ENCODE results near the gene OXTR. TPM values are rescaled to one million over a fixed set of nuclear protein-coding genes. Genes with fewer than 3 reads are reported as not detected.

OXTR gene
- 0.32 TPM for total RNA-seq
- long read RNA-seq, result 0 reads

DNA sequence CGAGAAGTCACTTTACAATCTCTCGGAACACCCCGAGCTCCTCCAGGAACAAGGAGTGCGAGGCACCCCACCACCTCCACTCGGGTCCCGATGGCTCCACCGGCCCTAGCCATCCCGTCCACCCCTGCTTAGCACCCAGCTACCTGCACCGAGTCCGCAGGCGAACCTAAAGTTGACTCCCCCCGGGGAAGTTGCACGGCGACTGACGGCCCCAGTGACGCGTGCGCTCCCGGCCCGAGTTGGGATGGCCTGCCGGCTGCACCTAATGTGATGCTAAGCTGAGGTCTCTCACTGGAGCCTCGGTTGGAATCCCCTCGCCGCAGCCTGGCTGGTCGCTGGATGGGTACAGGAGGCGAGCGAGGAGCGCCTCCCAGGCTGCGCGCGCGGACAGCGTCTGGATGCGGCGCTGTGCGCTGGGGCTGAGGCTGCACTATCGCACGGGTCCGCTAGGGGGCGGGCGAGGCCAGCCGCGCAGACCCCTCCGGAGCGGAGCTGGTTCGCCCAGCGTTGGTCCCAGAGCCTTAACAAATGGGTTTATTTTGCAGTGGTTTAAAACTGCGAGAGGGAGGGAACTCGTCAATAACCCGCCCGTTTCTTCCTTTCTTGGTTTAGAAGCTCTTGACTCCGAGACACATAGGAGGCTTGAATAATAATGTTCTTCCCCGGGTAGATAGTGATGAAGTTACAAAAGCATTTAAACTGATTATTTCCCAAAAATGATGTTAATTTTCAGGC is at the start of gene OXTR:
OXTR (minus strand) TSS at position 526 of the 735 bp plus-strand sequence. CDS start 1,426 bp downstream, outside the sequence.
- ATAC-seq (peak; percentile 92), DNase-seq (ENCODE audit: missing footprints) (peak; percentile 74)
- intact Hi-C loops (cut with DNase I), result loop anchor here (2.0 to 10.0 kb wide), 2 partner anchors 106 to 166 kb away; no protein-coding TSS in a partner anchor

DNA sequence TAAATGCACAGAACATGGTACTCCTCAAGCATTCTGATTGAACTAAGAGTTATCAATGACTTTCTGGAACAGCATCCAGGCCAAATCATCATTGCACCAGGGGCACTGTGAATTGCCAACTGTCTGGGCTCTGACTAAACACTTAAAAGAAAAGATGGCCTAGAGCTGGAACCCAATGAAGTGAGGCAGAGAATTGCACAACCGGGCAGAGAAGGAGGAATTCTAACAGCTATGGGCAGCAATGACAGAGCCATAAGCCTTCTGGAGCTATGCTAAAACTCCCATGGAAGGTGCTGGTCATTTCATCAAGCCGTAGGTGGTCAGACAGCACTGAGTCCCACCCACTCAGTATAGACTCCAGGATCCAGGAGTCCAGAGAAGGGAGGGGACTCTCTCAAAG is 48.1 kb upstream of the OXTR start:
- DNase-seq (ENCODE audit: missing footprints) (no peak), ATAC-seq (no peak)

DNA sequence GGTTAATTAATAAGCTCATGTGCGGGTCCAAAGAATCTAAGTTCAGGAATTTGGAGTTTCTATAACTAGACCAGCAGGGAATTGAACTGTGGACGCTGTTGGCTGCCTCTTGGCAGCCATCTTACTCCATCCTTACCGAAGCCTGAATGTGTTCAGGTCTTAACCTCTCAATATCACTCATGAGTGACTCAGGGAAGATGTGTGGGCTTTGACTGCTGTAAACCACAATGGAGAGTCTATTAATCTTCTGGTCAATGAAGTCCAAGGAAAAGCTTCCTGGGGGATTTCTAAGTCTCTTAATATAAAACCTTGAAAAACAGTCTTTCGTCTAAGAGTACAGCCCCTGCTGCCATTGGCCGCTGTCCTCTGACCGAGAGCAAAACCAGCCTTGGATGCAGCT is 46.7 kb upstream of the OXTR start:
- no peak for DNase-seq (ENCODE audit: missing footprints)
- intact Hi-C loops (cut with DNase I), result no loop called here
- no peak for ATAC-seq

More for the DNA sequence above, 48.1 kb upstream of the OXTR start:
- intact Hi-C loops (cut with DNase I), result no loop called here

DNA sequence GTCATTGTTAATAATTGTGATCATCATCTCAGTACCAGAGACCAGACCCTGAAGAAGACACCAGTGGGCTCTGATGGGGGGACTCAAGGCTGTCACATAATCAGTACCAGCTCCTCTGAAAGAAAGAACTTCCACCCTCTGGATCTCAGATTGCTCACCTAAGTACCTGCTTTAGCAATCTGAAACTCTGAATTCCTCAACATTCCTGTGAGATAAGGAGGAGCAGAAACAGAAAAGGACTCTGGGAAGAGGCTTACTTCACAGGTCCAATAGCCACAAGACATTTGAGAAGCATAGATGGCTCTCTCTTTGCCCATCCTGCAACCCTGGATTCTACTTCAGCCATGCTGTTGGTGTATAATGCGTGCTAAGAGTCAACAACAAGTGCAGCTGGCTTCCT is 44.0 kb upstream of the OXTR start:
- intact Hi-C loops (cut with DNase I), result no loop called here
- no peak for DNase-seq (ENCODE audit: missing footprints)
- ATAC-seq, result no peak

- no peak for DNase-seq (ENCODE audit: missing footprints)
- intact Hi-C loops (cut with DNase I), result no loop called here
- ATAC-seq, result no peak
Observed at GRCh38 chr3:8810561-8810960, 41.1 kb upstream of the OXTR start.

DNA sequence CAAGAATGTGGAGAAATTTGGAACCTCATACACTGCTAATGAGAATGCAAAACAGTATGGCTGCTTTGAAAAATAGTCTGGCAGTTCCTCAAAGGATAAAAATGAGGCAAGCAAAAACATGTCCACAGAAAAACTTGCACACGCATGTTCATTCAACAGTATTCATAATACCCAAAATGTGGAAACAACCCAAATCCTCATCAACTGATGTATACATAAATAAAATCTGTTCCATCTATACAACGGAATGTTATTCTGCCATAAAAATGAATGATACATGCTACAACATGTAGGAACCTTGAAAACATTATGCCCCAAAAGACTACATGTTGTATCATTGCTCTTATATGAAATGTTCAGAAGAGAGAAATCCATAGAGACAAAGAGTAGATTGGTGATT is 36.4 kb upstream of the OXTR start:
- ATAC-seq, result no peak
- intact Hi-C loops (cut with DNase I), result no loop called here
- DNase-seq (ENCODE audit: missing footprints), result no peak

- DNase-seq (ENCODE audit: missing footprints) (no peak), ATAC-seq (no peak)
- intact Hi-C loops (cut with DNase I), result no loop called here
Observed at GRCh38 chr3:8802256-8802655, 32.8 kb upstream of the OXTR start.

- ATAC-seq, result no peak
- no peak for DNase-seq (ENCODE audit: missing footprints)
- intact Hi-C loops (cut with DNase I), result no loop called here
Observed at GRCh38 chr3:8800016-8800415, 30.6 kb upstream of the OXTR start.

- intact Hi-C loops (cut with DNase I), result no loop called here
- ATAC-seq (no peak), DNase-seq (ENCODE audit: missing footprints) (no peak)
Observed at GRCh38 chr3:8794247-8794646, 24.8 kb upstream of the OXTR start.

- intact Hi-C loops (cut with DNase I), result no loop called here
- ATAC-seq (no peak), DNase-seq (ENCODE audit: missing footprints) (no peak)
Observed at GRCh38 chr3:8793242-8793641, 23.8 kb upstream of the OXTR start.

- DNase-seq (ENCODE audit: missing footprints) (no peak), ATAC-seq (no peak)
- intact Hi-C loops (cut with DNase I), result no loop called here
Observed at GRCh38 chr3:8790529-8790928, 21.1 kb upstream of the OXTR start.

GRCh38 chr3:8784676-8785435 is 15.4 kb upstream of the OXTR start:
- DNase-seq (ENCODE audit: missing footprints), result no peak
- intact Hi-C loops (cut with DNase I), result no loop called here
- no peak for ATAC-seq

DNA sequence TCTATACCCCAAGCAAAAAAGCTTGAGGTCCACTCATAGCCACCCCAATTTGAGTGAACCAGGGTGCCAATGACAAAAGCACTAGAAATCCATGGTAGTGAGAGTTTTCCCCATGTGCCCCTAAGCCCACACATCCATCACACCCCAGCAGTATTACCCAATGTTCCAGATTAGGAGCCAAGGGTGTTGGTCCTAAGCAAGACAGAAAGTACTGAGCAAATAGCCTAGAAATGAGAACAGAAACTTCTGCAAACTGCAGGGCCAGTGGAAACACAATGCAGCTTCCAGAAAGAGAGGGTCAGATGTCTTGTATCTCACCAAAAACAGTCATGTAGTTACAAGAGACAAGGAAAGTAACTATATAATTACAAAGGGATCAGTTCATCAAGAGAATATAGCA is 10.9 kb upstream of the OXTR start:
- intact Hi-C loops (cut with DNase I), result no loop called here
- DNase-seq (ENCODE audit: missing footprints) (no peak), ATAC-seq (no peak)

GRCh38 chr3:8778475-8778874 is 9.1 kb upstream of the OXTR start:
- DNase-seq (ENCODE audit: missing footprints), result no peak
- no peak for ATAC-seq
- intact Hi-C loops (cut with DNase I), result no loop called here

DNA sequence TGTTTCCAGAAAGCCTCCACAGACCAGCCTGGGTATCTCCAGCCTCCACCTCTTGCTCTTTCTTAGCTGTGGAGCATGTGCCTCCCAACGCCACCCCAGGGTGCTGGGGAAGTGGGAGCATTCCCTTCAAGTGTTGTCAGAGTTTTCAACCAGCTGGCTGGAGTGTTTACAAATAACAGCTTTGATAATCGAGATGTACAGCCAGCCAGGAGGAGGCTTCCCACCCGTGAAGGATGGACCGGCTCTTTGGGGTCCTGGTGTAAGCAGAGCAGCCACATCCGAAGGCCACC is 8.5 kb upstream of the OXTR start:
- DNase-seq (ENCODE audit: missing footprints), result no peak
- no peak for ATAC-seq
- intact Hi-C loops (cut with DNase I), result no loop called here

DNA sequence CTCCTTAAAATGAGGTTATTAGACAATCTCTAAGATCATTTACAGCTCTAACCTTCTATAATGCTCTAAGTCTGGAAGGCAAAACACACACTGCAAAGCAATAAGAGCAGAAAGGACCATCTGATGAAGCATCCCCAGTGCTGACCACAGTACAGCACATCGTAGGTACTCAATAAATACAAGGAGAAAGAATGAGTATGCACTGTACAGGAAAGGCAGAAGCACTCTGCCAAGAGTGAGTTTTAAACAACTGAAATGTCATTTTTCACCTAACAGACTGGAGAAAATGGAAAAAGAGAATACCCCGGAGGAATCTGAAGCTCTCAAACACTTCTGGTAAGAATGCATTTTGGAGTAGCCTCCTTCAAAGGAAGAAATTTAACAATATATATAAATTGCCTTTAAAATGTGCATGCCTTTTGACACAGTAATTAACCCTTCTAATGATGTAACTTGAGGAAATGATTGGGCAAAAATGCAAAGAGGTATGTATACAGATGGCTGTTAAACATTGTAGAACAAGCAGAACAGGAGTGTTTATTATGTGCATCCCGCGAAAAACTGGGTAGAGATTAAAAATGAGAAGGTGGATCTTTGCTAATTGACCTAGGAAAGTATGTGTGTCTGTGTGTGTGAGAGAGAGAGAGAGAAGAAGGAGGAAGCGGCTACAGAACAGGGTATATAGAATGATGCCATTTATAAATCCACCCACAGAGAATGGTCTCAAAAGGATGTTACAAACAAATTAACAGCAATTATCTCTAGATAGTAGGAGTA is 8.0 kb upstream of the OXTR start:
- ATAC-seq (no peak), DNase-seq (ENCODE audit: missing footprints) (no peak)
- intact Hi-C loops (cut with DNase I), result no loop called here

- ATAC-seq (no peak), DNase-seq (ENCODE audit: missing footprints) (no peak)
- intact Hi-C loops (cut with DNase I), result no loop called here
Observed at GRCh38 chr3:8776406-8776805, 7.0 kb upstream of the OXTR start.

DNA sequence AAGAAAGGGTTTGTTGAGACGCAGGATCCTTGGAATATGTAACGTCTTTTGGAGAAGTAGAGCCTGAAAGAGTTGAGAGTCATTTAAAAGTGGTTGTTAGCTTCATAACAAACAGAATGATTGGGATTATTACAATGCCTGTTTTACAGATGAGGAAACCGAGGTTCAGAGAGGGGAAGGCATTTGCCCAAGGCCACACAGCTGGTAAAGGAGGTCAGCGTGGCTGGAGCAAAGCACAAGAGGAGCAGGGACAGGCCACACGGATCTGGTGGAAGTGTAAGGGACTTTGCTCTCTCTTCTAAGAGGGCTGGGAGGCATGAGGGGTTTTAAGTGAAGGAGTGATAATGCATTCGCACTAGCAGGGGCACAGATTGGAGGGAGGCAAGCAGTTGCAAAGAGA is 6.2 kb upstream of the OXTR start:
- ATAC-seq (no peak), DNase-seq (ENCODE audit: missing footprints) (no peak)
- intact Hi-C loops (cut with DNase I), result no loop called here

DNA sequence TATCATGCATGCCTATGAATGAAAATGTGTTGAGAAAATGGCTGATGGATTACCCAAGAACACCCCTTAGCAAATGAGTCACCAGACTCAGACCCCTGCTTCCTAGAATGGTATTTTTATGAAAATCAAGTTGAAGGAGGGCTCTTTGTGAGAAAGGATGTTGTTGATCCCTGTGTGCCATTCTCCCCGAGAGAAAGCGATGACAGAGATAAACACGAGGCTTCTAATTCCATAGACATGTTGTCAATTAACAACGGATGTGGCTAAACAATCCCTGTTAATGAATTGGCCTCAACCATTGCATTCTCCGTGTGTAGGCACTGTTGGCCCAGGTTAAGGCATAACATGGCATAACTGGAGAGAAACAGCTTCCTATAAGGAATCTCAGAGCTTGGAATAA is 5.8 kb upstream of the OXTR start:
- DNase-seq (ENCODE audit: missing footprints), result no peak
- ATAC-seq, result no peak
- intact Hi-C loops (cut with DNase I), result no loop called here

Data from Right ventricle myocardium inferior (tissue), 1 donor.